Fibroblast of lung (primary cell): Measurements from ENCODE around the gene TOP3A.

Experiments
- CTCF ChIP-seq, 2 donors: IDR thresholded peaks in 1 of 2; conservative IDR thresholded peaks in 1 of 2; 1 replicate in 1 of 2; 2 replicates in 1 of 2; pipeline ENCODE4 v1.5.1; 2011 to 2012; ENCODE audit warnings: low read length in 2 of 2, control low read depth in 1 of 2, inconsistent platforms in 1 of 2, low read depth in 1 of 2, mild to moderate bottlenecking in 1 of 2
- EZH2 ChIP-seq: IDR thresholded peaks from 2 replicates; pipeline ENCODE4 v1.5.1; 2012; ENCODE audit warnings: low read length, control low read depth, mild to moderate bottlenecking; ENCODE audit errors: missing control alignments

- TF ChIP-seq CTCF (conservative IDR thresholded peaks at IDR 0.05 in 1 of 2, IDR thresholded peaks at IDR 0.05 in 1 of 2; ENCODE audit: low read depth in 1 of 2, low read length in 2 of 2) (no peak), EZH2 (no peak)
Measured at GRCh38 chr17:18254888-18255649, 59.7 kb downstream of the TOP3A start.
